ENCODE results near the gene KRT83. TPM values are rescaled to one million over a fixed set of nuclear protein-coding genes. Genes with fewer than 3 reads are reported as not detected.

KRT83 gene
- total RNA-seq, 1 experiment from 2014 or later = not detected

- peak overlapping the region; percentile 50 for H3K27ac ChIP-seq
- no TSS peak for BruUV-seq (replicated peaks)
- peaks cover 3% of the 10 kb centered on the region; the same call in 1 of the 2 replicates for H3K79me2 ChIP-seq (ENCODE audit: low read depth)
- H3K4me3 ChIP-seq = no peak overlapping the region
- no peak for TF ChIP-seq EZH2 (IDR thresholded peaks at IDR 0.05; ENCODE audit: low read depth)
- TF ChIP-seq, protein P1, sequence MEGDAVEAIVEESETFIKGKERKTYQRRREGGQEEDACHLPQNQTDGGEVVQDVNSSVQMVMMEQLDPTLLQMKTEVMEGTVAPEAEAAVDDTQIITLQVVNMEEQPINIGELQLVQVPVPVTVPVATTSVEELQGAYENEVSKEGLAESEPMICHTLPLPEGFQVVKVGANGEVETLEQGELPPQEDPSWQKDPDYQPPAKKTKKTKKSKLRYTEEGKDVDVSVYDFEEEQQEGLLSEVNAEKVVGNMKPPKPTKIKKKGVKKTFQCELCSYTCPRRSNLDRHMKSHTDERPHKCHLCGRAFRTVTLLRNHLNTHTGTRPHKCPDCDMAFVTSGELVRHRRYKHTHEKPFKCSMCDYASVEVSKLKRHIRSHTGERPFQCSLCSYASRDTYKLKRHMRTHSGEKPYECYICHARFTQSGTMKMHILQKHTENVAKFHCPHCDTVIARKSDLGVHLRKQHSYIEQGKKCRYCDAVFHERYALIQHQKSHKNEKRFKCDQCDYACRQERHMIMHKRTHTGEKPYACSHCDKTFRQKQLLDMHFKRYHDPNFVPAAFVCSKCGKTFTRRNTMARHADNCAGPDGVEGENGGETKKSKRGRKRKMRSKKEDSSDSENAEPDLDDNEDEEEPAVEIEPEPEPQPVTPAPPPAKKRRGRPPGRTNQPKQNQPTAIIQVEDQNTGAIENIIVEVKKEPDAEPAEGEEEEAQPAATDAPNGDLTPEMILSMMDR (conservative IDR thresholded peaks at IDR 0.05) = no peak
- H3K9me2 ChIP-seq (ENCODE audit: insufficient read depth) = no peaks in the 10 kb centered on the region
- intact Hi-C loops (cut with micrococcal nuclease; ENCODE audit: unreplicated experiment) = loop anchor here (5.0 kb wide), 2 partner anchors 388 to 688 kb away; no protein-coding TSS in a partner anchor
- POLR2A ChIA-PET (ENCODE audit: unreplicated experiment) = interaction anchor here (0.6 kb wide), 2 partner anchors 40 to 77 kb away, joined by 3 to 4 read pairs; no protein-coding TSS in a partner anchor
- peaks cover 67% of the 10 kb centered on the region for H3K4me1 ChIP-seq (replicated peaks; ENCODE audit: insufficient read depth)
- H3K36me3 ChIP-seq (ENCODE audit: low read depth) = 0 out of 2 replicates have a peak, but pooled peaks cover 3% of the 10 kb centered on the region
- no peaks in the 10 kb centered on the region for H3K9me3 ChIP-seq (ENCODE audit: insufficient read depth, low read depth)
- H3K27me3 ChIP-seq (ENCODE audit: insufficient read depth, low read depth) = no peaks in the 10 kb centered on the region
- no peak overlapping the region for H2AFZ ChIP-seq
- peak overlapping the region; percentile 66 for H3K4me2 ChIP-seq
- no peaks in the 10 kb centered on the region for H4K20me1 ChIP-seq (ENCODE audit: insufficient read depth)
- CTCF ChIA-PET = no interaction called here
- peaks cover 43% of the 10 kb centered on the region for H3F3A ChIP-seq (ENCODE audit: insufficient read depth, low read depth)
- DNase-seq = no peak
Measured at GRCh38 chr12:52284562-52285171, 36.5 kb downstream of the KRT83 start.

DNA sequence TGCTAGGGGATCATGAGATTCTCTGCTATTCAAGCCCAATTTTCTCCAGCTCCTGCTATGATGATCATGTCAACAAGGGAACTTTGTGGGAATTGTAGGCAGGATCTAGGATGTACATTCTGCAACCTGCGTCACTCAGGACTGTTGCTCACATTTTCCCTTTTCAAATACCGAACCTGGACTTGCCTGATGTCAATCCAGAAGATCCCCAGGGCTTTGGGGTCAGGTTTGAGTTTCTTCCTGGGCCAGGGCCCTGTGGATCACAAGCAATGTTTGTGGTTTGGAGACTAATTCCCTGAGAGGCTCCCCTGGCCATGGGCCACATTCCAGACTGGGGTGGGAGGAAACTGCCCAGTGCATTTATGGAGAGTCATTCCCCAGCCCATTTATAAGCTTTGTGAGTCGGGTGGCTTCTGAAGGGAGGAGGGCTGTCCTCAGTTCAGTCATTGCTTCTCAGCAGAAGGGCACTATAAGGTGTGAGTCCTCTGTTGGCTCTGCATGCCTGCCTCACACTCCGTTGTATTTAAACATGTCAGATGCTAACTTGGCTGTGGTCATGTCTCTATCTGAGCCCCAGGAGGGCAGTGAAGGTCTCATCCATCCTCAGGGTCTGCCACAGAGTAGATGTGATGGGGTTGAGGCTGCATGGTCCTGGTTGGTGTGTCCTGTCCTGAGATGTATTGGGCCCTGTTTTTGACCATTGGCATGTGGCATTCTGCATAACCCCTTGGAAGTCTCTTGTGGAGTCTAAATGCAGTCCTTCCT lies 40.2 kb downstream of the KRT83 start:
- Histone ChIP-seq H3K4me2 (peak overlapping the region; percentile 84), H2AFZ (no peak overlapping the region), H3K9me2 (ENCODE audit: insufficient read depth) (no peaks in the 10 kb centered on the region), H3K4me1 (replicated peaks; ENCODE audit: insufficient read depth) (peaks cover 82% of the 10 kb centered on the region), H3K4me3 (peak overlapping the region; percentile 40; the same call in 1 of the 2 replicates), H3F3A (ENCODE audit: insufficient read depth, low read depth) (peaks cover 60% of the 10 kb centered on the region), H3K27me3 (ENCODE audit: insufficient read depth, low read depth) (no peaks in the 10 kb centered on the region), H3K9me3 (ENCODE audit: insufficient read depth, low read depth) (no peaks in the 10 kb centered on the region), H3K27ac (peak overlapping the region; percentile 100), H3K79me2 (ENCODE audit: low read depth) (no peaks in the 10 kb centered on the region), H4K20me1 (ENCODE audit: insufficient read depth) (no peaks in the 10 kb centered on the region), H3K36me3 (ENCODE audit: low read depth) (no peaks in the 10 kb centered on the region)
- no TSS peak for BruUV-seq (replicated peaks)
- intact Hi-C loops (cut with micrococcal nuclease; ENCODE audit: unreplicated experiment) = loop anchor here (1.0 to 5.0 kb wide), 9 partner anchors 46 to 691 kb away; partner anchors contain the start of gene KRT80
- TF ChIP-seq EZH2 (IDR thresholded peaks at IDR 0.05; ENCODE audit: low read depth) = no peak
- TF ChIP-seq, protein P1 (conservative IDR thresholded peaks at IDR 0.05) = no peak
- ChIA-PET POLR2A (ENCODE audit: unreplicated experiment) (interaction anchor here (0.5 to 4.0 kb wide), 20 partner anchors 13 to 646 kb away, joined by 3 to 51 read pairs (median 4); partner anchors contain the start of genes KRT80 and KRT83), CTCF (interaction anchor here (0.7 to 3.7 kb wide), 5 partner anchors 28 to 605 kb away, joined by 3 to 23 read pairs (median 4); no protein-coding TSS in a partner anchor)
- peak; percentile 95 to 96 for DNase-seq

- Histone ChIP-seq H4K20me1 (ENCODE audit: insufficient read depth) (no peaks in the 10 kb centered on the region), H3K4me1 (replicated peaks; ENCODE audit: insufficient read depth) (peaks cover 76% of the 10 kb centered on the region), H3K9me2 (ENCODE audit: insufficient read depth) (no peaks in the 10 kb centered on the region), H3K79me2 (ENCODE audit: low read depth) (no peaks in the 10 kb centered on the region), H3K4me2 (peak overlapping the region; percentile 100), H3K27ac (peak overlapping the region; percentile 100), H3K4me3 (peak overlapping the region; percentile 40; the same call in 1 of the 2 replicates), H2AFZ (no peak overlapping the region), H3F3A (ENCODE audit: insufficient read depth, low read depth) (peaks cover 54% of the 10 kb centered on the region), H3K9me3 (ENCODE audit: insufficient read depth, low read depth) (no peaks in the 10 kb centered on the region), H3K27me3 (ENCODE audit: insufficient read depth, low read depth) (no peaks in the 10 kb centered on the region), H3K36me3 (ENCODE audit: low read depth) (no peaks in the 10 kb centered on the region)
- intact Hi-C loops (cut with micrococcal nuclease; ENCODE audit: unreplicated experiment) = loop anchor here (1.0 to 5.0 kb wide), 7 partner anchors 47 to 692 kb away; no protein-coding TSS in a partner anchor
- TF ChIP-seq, protein P1 (conservative IDR thresholded peaks at IDR 0.05) = no peak
- no peak for TF ChIP-seq EZH2 (IDR thresholded peaks at IDR 0.05; ENCODE audit: low read depth)
- POLR2A ChIA-PET (ENCODE audit: unreplicated experiment) = interaction anchor here (0.5 to 4.0 kb wide), 18 partner anchors 12 to 647 kb away, joined by 3 to 51 read pairs (median 4); partner anchors contain the start of gene KRT80
- CTCF ChIA-PET = interaction anchor here (0.7 to 3.7 kb wide), 7 partner anchors 26 to 606 kb away, joined by 3 to 23 read pairs (median 4); no protein-coding TSS in a partner anchor
- peak; percentile 93 to 99 for DNase-seq
- no TSS peak for BruUV-seq (replicated peaks)
Measured at GRCh38 chr12:52280319-52280795, 40.8 kb downstream of the KRT83 start.

All from PC-9 (cell line).